NCI-H1092 treated with DMSO at 0.1 percent for 48 hours (cell line): ENCODE results near the gene PAEP.
"Not testable (repeated sequence)": the region's sequence is repeated elsewhere in the genome, so short reads cannot be mapped to it uniquely, and the experiment has no call there.

Experiments
- DNase-seq: peaks from one replicate; lab custom pipeline; 2025; lab: John Stamatoyannopoulos, UW

The PAEP gene

DNA sequence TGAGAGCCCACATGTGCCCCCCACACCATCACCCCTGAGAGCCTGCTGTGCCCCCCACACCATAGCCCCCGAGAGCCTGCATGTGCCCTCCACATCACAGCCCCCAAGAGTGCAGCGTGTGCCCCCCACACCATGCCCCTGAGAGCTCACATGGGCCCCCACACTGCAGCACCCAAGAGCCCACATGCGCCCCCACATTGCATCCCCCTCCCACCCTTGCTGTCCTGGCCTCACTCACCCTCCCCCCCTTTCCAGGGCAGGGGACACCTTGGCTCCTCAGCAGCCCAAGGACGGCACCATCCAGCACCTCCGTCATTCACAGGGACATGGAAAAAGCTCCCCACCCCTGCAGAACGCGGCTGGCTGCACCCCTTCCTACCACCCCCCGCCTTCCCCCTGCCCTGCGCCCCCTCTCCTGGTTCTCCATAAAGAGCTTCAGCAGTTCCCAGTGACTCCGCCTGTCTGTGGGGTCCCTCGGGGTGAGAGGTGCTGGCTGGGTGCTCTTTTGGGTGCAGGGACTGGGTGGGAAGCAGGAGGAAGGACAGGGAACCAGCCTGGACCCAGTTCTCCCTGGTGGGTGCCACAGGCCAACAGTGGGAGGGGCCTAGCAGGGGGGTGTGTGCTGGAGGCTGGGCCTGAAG is 35.3 kb upstream of the PAEP start:
- no peak for DNase-seq

DNA sequence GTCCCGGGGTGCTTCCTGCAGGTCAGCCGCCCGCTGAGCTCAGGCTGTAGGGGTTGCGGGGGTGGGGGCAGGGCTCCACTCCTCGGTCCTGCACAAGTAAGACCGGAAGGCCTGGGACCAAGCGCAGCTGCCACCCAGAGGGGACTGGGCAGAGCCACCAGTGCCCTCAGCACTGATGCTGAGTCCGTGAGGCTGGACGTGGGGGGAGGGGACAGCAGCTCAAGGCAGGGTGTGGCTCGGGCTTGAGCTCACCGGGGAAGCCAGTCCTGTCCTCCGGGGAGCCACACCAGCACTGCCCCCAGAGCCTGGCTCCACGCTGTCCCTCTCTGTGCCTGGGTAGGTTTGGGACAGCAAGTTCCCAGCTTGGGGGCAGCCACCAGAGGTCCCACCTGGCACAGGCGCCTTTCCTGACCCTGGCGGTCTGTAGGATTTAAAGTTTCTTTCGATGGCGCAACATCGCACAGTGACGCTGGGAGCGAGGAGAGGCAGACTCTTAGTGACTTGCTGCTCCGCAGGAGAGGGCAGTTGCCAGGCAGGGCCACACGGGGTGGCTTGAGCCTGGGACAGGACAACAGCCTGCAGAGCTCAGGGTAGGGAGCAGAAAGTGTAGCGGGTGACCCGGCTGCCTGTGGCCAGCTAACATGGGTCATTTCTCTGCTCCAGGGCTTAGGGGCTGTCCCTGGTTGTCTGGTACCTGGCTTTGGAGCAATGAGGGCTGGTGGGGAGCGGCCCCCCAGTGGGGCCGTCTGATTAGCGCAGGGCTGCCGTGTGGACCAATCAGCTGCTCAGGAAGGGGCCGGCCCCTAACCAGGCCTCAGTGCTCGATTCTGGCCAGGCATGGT is 34.6 kb upstream of the PAEP start:
- DNase-seq, result no peak

DNA sequence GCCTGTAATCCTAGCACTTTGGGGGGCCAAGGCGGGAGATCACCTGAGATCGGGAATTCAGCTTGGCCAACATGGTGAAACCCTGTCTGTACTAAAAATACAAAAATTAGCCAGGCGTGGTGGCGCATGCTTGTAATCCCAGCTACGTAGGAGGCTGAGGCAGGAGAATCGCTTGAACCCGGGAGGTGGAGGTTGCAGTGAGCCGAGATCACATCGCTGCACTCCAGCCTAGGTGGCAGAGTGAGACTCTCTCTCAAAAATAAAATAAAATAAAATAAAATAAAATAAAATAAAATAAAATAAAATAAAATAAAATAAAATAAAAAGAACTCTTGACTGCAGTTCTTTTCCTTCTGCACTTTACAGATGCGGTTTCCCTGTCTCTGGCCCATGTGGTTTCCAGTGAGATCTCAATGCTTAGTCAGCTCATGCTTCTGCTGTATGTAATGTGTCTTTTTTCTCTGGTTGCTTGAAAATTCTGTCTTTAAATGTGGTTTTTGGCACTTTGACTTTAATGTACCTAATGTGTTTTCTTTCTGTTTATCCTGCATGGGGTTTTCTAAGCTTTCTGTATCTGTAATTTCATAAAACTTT is 32.6 kb upstream of the PAEP start:
- not testable (repeated sequence) for DNase-seq

DNA sequence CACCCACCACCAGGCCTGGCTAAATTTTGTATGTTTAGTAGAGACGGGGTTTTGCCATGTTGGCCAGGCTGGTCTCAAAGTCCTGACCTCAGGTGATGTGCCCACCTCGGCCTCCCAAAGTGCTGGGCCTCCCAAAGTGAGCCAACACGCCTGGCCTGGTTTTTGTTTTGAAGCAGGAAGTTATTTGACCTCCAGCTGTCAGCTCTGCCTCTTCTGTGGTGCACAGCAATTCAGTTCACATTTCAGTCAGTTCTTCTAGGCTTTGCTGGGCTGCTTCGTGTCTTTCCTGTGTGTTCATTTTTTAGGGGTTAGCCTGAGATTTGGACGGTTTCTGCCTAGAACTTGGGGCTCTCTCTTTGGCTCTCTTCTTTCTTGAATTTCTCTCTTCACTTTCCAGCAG is 31.4 kb upstream of the PAEP start:
- no peak for DNase-seq

DNA sequence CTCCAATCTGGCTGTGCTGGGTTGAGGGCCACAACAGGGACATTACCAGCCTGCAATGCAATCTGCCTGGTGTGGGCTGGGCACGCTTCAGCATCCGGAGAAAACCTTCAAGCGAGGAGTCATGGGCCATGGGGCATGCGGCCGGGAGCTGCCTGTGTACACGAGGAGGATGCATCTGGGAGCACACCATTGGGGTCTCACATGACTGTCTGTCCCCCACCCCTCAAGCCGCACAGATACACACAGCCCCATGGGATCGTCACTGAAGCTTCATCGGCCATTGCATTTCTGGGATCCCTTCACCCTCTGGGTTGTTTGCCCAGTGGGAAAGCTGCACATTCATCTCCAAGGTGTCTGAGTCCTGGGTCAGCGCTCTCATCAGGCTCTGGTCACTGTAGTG is 30.5 kb upstream of the PAEP start:
- no peak for DNase-seq

DNA sequence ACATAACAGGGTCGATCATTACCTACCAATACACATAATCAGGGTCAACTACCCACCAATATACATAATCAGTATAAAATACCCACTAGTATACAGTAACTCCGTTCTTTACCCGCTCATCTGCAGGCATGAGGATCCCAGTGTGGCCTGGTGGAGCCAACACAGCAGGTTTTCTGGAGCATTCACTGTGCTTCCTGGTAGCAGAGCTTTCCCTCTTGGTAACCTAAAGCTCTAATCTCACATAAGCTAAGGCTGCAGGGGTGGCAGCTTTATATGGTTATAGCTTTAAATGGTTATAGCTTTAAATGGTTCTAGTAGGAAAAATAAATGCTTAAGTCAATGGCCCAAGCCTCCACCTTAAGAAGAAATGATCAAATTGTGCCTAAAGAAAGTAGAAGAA is 28.4 kb upstream of the PAEP start:
- no peak for DNase-seq

DNA sequence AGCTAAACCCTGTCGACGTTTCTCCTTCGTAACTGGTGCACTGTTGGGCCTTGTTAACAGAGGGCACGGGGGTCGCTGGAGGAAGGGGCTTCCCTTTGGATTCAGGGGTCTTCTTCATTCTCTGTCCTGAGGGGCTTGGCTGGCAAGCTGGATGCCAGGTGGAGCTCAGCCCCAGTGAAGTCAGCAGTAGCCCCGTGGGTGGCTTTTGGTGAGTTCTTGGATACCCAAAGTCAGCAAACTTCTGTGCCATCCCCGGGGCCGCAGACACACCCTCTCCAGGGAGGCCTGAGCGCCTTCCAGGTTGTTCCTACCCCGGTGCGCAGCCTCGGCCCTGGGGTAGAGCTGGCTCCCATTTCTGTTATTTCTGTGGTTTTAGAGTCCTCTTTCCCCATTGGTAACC is 27.9 kb upstream of the PAEP start:
- DNase-seq, result no peak

DNA sequence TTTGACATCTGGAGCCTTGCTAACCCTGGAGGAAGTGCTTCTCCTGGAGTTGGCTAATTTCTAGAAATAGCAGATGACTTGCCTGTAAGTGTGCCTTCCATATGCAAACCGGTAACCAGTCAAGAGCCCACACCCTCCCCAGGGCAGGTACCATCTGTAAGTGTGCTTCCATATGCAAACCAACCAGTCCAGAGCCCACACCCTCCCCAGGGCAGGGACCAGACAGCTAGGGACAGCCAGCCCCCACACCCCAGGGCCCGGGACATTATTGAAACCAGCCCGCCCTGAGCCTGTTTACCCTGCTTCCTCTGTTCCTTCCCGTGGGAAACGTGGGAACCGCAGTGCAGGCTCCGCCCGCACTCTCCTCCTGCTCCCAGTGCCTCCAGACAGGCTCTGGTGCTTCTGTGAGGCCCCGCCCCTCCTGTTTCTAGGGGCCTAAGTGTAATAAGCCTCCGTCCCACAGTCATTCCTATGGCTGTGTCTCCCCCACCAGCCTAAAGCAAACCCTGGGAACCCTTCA is 27.3 kb upstream of the PAEP start:
- DNase-seq, result not testable (repeated sequence)

DNA sequence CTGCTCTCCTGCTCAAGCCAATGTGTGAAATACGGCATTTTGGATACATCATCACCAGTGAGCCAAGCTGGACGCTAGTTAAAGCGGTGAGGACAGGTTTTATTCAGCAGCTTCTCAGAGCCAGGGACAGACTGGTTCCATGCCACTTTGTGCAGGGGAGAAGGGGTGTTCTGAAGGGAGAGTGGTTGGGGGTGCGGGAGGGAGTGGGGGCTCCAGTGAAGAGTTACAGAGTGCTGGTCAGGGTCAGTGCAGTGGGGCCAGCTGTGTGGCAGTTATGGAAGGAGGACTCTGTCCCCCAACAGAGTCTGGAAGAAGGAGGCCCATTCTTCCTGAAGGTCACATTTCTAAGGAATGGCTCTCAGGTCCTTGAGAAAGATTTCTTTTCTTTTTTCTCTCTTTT is 26.7 kb upstream of the PAEP start:
- not testable (repeated sequence) for DNase-seq

DNA sequence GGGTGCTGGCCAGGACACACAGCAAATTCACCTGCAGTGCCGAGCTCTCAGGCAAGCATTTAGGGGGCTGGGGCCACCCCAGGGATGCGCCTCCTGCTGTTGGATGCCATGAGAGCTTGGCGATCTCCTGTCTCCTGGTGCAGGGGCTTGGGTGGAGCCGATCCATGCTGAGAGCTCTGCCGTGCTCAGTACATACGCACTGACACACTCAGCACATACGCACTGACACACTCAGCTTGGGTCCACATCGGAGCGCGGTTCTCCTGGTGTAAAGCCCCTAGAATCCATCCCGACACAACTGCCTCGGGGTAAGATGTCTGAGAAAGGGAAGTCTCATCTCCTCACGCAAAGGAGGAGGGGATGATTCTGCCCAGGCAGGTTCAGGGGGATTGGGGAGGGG is 25.9 kb upstream of the PAEP start:
- DNase-seq, result not testable (repeated sequence)

DNA sequence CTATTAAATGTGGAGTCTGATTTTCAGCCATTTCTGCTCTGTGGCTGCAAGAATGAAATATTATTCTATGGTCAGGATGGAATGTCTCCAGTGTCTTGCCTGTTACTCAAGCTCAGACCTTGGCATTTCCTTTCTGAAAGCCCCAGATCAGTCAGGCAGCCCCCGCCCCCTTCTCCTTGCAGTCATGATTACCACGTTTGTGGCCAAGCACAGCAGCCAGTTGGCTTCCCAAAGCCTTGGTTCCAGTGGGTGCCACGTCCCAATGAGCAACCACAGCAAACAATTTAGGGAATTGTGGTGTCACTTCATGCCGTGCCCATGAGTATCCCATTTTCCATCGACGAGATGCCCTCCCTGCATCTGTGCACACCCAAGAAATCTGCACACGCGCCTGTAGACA is 25.3 kb upstream of the PAEP start:
- DNase-seq, result no peak

DNA sequence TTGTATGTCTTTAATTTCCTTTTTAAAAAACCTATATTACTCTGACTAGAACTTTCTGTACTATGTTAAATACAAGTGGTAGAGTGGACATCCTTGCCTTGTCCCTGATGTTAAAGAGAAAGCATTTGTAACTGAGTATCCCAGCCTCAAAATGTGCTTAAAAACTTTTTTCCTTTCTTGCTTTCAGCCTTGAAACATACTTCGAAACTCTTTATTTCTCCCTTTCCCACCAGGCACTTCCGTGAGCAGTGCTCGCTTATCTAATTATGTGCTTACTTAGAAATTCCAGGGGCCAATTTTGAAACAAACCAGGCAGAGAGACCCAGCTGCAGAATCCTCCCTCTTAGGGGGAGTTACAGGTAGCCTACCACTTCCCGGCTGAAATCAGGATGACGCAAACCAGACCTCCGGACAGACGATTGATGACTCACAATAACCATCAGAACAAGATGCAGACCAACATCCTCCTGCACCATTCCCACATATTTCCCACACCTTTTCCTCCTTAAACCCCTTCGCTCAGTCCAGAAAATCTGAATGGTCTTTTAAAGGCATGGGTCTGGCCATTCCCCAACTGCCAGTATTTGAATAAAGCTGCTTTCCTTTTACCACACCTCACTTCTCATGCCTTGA is 18.2 kb upstream of the PAEP start:
- not testable (repeated sequence) for DNase-seq

DNA sequence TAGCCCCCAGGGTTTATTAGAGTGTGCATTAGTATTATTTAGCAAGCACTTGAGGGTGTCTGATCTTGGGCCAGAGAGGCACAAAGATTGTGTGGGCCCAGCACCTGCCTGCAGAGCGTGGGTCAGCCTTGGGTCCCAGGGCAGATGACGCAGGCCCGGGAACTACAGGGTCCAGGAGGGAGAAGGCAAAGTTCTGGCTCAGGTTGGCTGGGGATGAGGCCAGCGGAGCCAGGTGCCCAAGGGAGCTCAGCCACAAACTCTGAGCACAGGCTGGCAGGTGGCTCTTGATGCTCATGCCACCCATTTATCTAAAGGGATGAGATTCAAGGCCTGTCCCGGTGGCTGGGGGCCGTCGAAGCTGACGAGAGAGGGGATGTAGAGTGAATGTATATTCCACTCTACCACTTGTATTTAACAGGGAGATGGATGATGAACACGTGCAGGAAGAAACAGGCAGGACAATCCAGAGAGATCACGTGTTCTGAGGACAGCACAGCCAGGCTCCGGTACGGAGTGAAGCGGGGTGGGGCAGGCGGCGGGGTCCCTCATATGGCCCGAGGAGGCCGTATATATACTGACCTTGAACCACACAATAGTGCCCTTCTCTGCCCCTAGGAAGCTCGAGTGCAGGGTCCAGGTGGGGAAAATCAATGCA is 16.4 kb upstream of the PAEP start:
- DNase-seq, result no peak

DNA sequence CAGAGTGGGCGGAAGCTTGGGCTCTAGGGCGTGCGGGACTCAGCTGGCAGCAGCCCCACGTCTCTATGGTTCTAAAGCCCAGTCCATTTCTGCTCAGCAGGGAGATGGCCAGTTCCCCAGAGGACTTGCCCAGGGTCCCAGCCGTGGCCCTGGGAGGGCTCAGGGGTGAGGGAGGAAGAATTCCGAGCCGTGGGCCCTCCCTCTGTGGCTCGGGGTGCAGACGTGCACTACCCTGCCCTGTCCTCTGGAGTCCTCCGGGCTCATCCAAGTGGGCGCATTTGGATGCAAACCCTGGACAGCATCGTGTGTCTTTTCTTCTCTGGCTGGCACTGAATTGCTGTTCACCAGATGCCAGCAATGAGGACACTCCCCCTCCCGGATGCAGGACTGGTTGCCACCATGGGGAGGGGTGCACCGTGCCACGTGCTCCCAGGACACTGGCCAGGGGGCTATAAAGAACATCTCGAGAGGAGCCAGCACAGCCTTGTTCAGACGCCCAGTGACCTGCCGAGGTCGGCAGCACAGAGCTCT is 15.8 kb upstream of the PAEP start, which contains the start of gene OBP2A:
Gene OBP2A (plus strand): TSS at position 481 of the 531 bp plus-strand sequence. CDS start 55 bp downstream, outside the sequence.
- not testable (repeated sequence) for DNase-seq

DNA sequence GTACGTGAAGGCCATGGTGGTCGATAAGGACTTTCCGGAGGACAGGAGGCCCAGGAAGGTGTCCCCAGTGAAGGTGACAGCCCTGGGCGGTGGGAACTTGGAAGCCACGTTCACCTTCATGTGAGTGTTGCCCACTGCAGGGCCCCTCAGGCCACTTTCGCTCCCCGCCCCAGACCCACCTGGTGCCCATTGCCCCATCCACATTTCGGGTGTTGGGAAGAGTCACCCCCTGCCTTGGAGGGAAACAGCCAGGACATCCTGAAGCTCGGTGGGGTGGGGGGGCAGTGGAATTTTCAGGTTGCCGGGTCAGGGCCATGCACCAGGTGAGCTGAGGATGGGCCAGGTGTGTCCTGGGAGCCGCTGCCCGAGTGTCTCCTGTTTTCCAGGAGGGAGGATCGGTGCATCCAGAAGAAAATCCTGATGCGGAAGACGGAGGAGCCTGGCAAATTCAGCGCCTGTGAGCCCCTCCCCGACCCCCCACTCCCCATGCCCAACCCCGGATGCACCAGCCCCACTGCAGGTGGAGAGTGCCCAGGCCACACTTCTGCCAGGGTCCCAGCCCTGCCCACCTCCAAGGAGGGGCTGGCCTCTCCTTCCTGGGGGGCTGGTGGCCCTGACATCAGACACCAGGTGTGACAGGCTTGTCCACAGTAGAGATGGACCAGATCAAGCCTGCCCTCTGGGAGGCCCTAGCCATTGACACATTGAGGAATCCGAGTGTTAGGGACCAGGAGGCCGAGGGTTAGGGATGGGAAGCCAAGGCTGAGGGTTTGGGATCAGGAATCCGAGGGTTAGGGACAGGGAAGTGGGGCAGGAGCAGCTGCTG is 14.6 kb upstream of the PAEP start:
- DNase-seq, result not testable (repeated sequence)

DNA sequence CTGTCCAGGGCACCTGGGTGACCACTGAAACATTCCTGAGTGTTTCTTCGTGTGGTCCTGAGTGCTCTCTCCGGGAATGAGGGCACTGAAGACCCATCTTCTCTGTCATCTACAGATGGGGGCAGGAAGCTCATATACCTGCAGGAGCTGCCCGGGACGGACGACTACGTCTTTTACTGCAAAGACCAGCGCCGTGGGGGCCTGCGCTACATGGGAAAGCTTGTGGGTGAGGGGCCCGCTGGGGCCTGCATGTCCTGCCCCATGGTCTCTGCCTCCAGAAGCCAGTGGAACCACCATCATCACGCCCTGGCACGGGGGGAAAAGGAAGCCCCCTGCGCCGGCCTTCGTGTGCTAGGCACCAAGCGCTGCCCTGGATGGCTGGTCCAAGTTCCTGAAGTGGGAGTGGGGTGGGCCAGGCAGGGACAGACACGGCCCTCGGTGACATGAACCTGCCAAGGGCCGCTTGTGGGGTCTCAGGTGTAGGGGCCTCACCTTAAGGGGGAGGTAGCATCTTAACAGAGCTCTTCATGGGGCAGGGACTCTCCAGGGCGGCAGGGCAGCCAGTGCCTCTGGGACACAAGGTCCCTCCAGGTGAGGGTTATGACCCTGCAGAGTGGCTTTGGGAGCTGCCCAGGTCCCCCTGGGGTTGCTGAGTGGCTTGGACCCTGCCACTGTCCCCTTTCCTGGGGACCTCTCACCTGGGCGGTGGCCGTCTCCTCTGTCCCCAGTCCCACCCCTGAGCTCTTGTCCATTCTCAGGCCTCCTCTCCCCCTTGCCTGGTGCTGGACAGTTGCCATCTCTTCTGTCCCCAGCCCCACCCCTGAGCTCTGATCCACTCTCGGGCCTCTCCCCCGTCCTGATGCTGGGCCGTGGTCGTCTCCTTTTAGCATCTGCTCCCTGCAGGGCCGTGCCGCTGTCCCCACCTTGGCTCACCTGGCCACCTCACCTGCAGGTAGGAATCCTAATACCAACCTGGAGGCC is 13.5 kb upstream of the PAEP start:
- no peak for DNase-seq

DNA sequence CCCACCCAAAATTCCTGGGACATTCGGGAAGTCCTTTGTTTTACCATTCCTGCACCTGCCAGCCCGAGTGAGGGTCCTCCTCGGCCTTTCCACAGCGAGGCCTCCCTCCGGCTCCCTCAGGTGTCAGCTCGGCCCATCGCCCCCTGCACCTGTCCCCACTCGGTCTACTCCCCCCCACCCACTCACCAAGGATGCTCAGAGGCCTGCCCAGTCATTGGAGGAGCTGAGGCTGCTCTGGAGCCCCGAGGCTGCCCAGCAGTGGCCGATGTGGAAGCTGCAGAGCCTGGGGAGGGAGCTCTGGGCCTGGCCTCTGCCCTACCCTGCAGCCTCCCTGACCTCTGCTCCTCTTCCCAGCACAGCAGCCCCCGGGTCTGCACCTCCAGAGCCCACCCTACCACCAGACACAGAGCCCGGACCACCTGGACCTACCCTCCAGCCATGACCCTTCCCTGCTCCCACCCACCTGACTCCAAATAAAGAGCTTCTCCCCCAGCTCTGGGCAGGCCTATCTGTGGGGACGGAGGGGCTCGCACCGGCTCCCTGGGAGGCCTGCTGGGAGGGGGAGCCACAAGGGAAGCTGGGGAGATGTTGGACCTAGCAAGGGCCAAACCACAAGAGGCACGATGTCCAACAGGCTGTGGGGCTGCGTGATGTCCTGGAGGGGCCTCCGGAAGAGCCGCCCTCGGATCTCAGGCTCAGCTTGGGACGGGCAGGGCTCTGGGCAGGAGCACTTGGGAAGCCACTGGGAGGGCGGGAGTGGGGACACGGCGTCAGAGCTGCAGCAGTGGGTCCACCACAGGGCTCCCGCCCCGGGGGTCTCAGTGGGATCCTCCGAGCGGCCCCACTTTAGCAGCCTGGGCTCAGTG is 11.8 kb upstream of the PAEP start:
- DNase-seq, result not testable (repeated sequence)

DNA sequence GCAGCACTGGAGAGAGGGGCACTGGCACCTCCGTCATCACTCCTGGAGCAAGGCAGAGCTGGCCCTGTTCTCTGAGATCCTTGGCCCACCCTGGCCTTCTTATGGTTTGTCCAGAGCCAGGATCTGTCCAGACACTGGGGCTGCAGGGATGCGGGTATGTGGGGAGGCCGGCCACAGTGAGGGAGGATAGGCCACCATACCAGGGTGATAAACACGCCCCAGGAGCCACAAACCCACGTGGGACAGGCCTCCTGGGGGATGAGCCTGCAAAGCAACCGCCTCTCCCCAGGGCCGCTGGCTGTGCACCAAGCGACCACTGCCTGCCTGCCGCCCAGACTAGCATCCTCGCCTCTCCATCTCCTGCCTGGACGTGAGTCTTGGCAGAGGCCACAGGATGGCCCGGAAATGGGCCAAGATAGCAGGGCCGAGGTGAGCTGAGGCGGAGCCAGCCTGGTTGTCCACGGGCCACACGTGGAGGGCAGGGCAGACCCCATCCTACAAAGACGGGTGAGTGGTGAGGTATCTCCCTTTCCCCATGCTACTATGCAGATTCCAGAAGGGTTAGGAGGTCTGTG is 11.1 kb upstream of the PAEP start:
- no peak for DNase-seq
